HL-60/S4 treated with phorbol 12-myristate 13-acetate at 8.2 ng/mL for 4 days and 3 days (cell line): ENCODE data around the gene UBTD2.
"Not testable (repeated sequence)": the region's sequence is repeated elsewhere in the genome, so short reads cannot be mapped to it uniquely, and the experiment has no call there.

ENCODE experiments used
- in situ Hi-C: fragments of 300-500 bp; cut with MboI; formaldehyde crosslinking; loops from 2 replicates; pipeline ENCODE4 v1.15.0; 2022; ENCODE audit warnings: low sequenced_read_pairs

The UBTD2 gene

GRCh38 chr5:172293054-172293744 is 9.6 kb upstream of the UBTD2 start:
- in situ Hi-C loops = no loop called here

DNA sequence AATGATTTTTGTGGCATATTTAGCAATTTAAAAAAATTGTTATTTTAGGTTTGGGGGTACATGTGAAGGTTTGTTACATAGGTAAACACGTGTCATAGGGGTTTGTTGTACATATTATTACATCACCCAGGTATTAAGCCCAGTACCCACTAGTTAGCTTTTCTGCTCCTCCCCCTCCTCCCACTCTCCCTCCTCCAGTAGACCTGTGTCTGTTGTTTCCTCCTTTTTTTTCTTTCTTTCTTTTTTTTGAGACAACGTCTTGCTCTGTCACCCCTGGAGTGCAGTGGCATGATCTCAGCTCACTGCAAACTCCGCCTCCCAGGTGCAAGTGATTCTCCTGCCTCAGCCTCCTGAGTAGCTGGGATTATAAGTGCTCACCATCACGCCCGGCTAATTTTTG is 8.3 kb upstream of the UBTD2 start:
- in situ Hi-C loops = not testable (repeated sequence)

- in situ Hi-C loops = no loop called here
Observed at GRCh38 chr5:172288465-172288864, 4.9 kb upstream of the UBTD2 start.

DNA sequence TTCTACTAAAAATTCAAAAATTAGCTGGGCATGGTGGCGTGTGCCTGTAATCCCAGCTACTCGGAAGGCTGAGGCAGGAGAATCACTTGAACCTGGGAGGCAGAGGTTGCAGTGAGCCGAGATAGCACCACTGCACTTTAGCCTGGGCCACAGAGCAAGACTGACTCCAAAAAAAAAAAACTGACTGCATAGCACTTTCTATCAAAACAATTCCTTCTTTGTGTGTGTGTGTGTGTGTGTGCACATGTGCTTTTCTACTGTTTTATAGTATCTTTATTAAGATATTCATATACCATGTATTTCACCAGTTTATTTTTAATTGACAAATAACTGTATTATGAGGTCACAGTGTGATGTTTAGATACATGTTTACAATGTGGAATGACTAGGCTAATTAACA is 3.6 kb upstream of the UBTD2 start:
- in situ Hi-C loops = not testable (repeated sequence)

GRCh38 chr5:172285226-172286143 is 1.9 kb upstream of the UBTD2 start:
- in situ Hi-C loops = no loop called here

- in situ Hi-C loops = no loop called here
Observed at GRCh38 chr5:172284611-172284980, 1.0 kb upstream of the UBTD2 start.

- in situ Hi-C loops = no loop called here
Observed at GRCh38 chr5:172283862-172284610, 472 bp upstream of the UBTD2 start.

GRCh38 chr5:172282272-172283019 is 1.1 kb downstream of the UBTD2 start:
- in situ Hi-C loops = no loop called here

GRCh38 chr5:172281346-172281745 is 2.2 kb downstream of the UBTD2 start:
- in situ Hi-C loops = no loop called here

- in situ Hi-C loops = no loop called here
Observed at GRCh38 chr5:172280929-172281328, 2.6 kb downstream of the UBTD2 start.

DNA sequence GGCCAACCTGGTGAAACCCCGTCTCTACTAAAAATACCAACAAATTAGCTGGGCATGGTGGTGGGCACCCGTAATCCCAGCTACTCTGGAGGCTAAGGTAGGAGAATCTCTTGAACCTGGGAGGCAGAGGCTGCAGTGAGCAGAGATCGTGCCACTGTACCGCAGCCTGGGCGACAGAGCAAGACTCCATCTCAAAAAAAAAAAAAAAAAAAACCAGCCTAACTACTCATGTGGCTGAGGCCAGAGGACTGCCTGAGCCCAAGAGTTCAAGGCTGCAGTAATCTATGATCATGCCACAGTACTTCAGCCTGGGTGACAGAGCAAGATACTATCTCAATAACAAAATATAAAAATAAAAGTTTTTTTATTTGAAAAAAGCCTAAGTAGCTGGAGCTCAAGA is 3.2 kb downstream of the UBTD2 start:
- in situ Hi-C loops = no loop called here

GRCh38 chr5:172278356-172278755 is 5.2 kb downstream of the UBTD2 start:
- in situ Hi-C loops = no loop called here

- in situ Hi-C loops = no loop called here
Observed at GRCh38 chr5:172276214-172276613, 7.3 kb downstream of the UBTD2 start.

DNA sequence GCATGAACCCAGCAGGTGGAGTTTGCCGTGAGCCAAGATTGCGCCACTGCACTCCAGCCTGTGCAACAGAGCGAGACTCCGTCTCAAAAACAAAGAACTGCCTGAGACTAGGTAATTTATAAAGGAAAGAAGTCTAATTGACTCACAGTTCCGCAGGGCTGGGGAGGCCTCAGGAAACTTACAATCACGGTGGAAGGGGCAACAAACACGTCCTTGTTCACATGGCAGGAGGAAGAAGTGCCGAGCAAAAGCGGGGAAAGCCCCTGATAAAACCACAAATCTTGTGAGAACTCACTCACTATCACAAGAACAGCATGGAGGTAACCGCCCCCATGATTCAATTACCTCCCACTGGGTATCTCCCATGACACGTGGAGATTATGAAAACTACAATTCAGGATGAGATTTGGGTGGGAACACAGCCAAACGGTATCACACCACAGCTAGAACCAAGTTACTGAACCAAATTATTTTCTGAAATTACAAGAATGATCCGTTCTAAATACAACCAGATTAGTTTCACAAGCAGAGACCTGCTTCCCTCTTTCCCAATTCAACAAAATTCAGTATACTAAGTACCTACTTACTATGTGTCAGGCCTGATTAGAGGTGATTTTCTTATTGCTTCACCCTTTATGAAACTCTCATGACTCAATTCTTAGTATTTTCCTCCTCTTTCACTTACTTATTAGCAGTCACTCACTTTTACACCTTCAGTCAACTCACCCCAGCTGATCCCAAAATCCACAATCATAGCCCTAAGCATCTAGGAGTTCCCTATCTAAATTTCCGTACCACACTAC is 8.4 kb downstream of the UBTD2 start:
- in situ Hi-C loops = no loop called here

DNA sequence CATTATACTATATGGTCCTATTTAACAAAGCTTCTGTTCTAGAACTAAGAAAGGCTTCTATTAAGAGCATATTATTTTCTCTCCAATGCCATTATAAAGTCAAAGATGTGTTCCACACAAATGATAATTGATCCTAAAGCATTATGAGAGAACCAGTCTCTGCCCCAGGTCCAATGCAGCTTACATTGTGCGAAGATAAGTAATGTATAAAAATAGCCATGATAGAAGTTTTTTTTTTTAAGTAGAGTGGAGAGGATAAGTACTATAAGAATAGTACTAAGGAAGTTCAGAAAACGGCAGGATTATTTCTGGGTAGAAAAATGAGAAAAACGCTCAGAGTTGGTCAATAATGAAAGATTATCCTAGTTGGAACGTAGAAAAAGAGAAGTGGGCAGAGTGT is 15.6 kb downstream of the UBTD2 start:
- in situ Hi-C loops = no loop called here

- in situ Hi-C loops = no loop called here
Observed at GRCh38 chr5:172266676-172267092, 16.9 kb downstream of the UBTD2 start.

DNA sequence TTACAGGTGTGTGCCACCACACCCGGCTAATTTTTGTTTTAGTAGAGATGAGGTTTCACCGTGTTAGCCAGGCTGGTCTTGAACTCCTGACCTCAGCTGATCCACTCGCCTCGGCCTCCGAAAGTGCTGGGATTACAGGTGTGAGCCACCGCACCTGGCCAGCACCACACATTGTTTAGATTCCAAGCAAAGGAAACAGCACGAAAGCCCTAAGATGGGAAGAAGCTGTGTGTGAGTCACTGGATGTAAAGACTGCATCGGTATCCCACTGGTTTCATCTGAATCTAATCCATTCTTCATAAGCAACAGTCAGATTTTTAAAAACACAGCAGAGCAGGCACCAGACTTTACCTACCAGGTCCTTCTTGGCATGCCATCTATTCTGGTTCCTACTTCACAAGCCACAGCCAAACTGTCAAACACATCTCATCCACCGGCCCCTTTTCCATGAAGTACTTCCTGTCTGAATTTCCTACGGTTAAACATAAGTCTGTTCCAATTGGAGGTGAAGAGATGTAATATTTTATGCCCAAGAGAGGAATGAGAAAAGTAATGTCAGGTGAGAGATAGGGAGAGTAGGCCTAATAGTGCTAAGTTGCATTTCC is 17.4 kb downstream of the UBTD2 start:
- in situ Hi-C loops = no loop called here

- in situ Hi-C loops = no loop called here
Observed at GRCh38 chr5:172264815-172265395, 18.7 kb downstream of the UBTD2 start.

GRCh38 chr5:172255444-172255843 is 28.1 kb downstream of the UBTD2 start:
- in situ Hi-C loops = no loop called here
